SKM-1 treated with dmso at 0.1 percent for 144 hours (cell line): ENCODE data around the gene SPDEF.

Experiments
- DNase-seq: peaks from one replicate; lab custom pipeline; 2025; ENCODE audit not compliant: unreplicated experiment; lab: John Stamatoyannopoulos, UW

SPDEF gene

GRCh38 chr6:34528996-34529664 lies 27.0 kb downstream of the SPDEF start:
- DNase-seq: no peak

GRCh38 chr6:34527751-34528670 lies 28.1 kb downstream of the SPDEF start:
- DNase-seq: no peak

- peak; percentile 74 for DNase-seq
Observed at GRCh38 chr6:34526992-34527728, 29.0 kb downstream of the SPDEF start.

DNA sequence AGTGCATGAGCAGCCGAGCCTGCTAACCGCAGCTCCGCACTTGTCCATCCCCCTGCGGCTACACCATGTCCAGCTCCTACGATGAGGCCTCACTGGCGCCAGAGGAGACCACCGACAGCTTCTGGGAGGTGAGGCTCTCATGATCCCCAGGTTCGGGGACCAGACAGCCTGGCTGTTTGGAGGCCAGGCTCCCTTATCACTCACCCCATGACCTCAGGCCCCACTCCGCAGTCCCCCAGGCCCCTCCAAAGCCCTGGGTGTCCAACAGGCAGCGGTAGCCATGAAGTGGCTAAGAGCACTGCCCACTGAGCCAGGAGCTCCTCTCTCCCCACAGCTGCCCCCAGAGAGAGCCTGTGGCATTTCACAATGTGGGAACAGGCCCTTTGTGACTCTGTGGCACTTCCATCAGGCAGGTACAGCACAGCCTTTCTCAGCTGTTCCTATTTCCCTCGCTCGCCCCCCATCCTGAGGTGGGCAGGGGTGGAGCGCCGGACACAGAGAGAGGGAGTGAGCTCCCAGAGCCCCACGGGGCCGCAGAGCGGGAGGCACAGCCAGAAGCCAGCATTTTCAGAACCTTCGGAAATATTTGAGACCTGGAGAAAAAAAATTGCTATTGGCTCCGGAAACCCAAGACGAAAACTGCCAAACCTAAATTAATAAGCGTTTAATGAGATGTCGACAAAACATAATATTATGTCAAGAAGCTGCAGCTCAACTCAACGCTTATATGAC lies 29.7 kb downstream of the SPDEF start:
- DNase-seq: no peak

DNA sequence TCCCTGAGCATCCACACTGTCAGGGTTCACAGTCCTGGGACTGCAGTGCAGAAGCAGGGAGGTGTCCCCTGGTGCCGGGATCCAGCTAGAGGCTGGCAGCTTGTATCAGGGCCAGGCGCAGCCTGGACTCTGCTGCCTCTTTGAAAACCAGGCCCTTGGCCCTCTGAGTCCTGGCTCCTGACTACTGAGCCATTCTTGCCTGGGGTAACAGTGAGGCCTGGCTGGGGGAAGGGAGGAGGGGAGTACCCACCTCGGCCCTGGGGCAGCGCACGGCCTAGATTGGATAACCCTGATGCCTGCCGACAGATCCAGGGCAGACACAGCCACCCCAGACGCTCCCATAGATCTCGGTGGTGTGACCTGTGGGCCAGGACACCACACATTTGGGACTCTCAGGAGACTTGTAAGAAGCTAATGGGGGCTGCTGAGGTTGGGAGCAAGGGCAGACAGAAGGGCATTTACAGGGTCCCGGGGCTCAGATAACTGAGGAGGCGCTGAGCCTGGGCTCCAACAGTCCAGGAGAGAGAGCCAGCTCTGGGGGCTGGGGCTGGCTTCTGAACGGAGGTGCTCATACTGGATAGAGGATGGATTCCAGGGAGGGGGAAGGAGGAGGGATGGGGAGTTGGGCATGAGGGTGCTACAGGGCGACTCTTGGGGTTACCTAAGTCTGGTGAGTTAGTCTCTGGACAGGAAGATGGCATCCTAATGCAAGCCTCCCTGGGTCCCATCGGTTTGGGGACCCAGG lies 30.5 kb downstream of the SPDEF start:
- DNase-seq: no peak

DNA sequence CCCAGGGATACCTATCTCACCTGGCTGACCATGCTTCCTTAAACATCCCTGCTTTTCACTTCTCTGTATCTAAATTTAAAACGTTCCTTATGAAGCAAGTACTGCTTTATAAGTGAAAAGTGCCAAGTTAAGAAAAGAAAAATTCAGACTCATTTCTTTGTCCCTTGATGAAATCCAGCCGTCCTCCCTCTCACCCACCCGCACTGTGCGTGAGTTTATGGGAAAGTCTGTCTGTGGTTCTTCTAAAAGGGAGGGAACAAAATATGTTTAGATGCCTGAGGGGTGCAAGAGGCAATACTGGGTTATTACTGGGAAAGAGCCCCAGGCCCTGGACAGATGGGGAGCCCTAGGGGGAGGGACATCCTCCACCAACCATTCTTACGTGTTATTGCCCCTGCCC lies 31.2 kb downstream of the SPDEF start:
- no peak for DNase-seq

GRCh38 chr6:34524499-34524898 lies 31.6 kb downstream of the SPDEF start:
- no peak for DNase-seq

DNA sequence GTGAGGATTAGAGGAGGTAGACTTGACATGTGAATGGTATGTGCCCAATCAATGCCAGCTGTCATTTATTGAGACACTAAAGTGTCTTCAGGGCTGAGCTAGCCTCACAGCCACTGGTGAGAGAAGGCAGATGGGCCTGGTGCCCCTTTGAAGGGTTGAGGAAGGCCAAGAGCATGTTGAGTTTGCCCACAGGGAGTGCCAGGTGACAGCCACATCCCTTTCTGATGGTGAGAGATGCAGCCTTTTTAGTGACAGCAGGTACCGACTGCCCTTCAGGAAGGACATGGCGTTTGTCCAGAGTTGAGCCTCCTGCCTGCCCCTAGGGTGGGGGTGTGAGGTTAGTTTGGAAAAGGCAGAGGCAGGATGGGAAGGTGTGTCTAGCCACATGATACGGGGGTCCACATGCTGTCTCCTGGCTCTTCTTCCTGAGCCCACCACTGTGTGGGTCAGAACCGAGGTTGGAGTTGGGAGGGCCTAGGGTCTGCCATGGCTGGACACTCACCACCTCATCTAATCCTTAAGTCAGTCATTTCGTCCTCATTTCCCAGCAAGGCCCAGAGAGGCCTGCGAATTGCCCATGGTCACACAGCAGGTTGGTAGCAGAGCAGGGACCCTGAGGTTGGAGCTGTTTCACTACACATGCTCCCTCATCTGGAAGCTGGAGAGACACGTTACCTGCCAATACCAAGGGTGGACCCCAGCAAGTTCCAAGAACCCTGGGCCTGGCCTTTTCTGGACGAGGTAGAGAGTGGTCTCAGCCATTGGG lies 32.5 kb downstream of the SPDEF start:
- no peak for DNase-seq

DNA sequence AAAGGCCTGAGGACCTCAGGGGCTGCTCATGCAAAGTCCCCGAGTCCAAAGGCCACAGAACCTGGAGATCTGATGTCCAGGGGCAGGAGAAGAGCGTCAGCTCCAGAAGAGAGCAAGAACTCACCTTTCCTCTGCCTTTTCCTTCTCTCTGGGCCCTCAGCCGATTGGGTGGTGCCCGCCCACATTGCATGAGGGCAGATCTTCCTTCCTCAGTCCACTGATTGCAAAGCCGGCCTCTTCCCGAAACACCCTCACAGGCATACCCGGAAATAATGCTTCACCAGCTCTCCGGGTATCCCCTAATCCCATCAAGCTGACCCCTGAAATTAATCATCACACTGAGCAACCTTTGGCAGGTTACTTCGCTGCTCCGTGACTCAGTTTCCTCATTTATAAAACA lies 33.4 kb downstream of the SPDEF start:
- no peak for DNase-seq

GRCh38 chr6:34521463-34522285 lies 34.5 kb downstream of the SPDEF start:
- no peak for DNase-seq

DNA sequence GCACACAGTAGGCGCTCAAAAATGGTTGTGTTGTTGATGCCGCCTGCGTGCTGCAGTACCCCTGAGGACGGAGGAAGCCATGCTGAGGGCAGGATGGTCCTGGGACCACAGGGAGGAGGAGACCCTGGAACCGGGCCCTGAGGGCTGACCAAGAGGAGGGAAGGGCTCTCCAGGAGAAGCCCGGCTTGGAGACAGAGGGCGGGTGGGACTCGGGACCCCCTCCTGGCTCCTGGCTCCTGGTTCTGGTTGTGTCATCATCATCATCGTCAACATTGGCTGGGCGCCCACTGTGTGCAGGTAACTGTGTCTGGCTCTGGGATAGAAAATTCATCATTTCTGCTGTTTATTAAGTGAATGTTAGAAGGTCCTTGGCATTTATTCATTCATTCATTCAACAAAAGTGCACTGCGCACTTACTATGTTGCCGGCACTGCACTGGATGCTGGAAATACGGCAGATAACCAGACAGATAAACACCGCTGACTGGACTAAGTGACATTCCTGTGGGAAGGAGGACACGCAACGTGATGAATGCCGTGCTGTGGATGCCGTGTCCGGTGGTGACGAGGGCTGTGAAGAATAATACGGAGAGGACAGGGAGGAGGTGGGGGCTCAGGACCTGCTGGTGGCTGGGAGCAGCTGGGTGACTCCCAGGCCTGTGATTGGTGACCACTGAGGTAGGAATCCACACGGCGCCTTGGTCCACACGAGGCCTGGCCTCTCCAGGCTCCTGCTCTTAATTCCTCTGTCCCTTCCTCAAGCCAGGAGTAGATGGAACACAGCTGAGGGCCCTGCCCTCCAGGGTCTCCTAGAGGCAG lies 35.3 kb downstream of the SPDEF start:
- no peak for DNase-seq

GRCh38 chr6:34519971-34520644 lies 36.0 kb downstream of the SPDEF start:
- DNase-seq: no peak

DNA sequence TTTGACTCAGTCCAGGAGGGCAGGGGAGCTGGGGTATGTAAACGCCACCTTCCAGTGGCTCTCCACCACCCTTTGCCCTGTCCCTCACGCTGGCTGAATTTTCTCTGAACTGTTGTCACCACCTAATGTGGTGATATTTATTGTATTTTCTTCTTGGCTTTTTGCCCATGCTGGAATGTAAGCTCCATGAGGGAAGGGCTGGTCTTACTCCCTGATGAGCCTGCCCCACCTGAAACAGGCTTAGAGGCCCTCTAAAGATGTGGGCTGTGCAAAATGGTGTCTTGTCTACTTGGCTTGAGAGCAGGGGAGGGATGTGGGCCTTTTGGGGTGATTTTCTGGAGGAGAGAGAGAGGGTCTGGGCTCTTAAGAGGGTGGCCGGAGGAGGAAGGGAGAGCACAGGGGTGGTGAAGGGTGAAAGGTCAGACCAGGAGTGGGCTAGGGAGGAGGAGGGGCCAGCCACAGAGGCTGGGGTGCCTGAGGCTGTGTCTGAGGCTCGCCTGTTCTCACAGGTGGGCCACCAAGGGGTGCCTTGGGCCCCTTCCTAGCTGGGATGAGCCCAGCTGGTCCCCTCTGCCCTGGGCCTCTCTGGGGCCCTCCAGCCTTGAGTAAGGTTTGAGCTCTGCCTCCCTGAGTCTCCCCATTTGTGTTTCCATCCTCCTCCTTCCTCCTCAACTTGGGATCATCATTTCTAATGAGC lies 37.3 kb downstream of the SPDEF start:
- no peak for DNase-seq

GRCh38 chr6:34517966-34518365 lies 38.2 kb downstream of the SPDEF start:
- no peak for DNase-seq

GRCh38 chr6:34517461-34517881 lies 38.7 kb downstream of the SPDEF start:
- no peak for DNase-seq

- no peak for DNase-seq
Observed at GRCh38 chr6:34516391-34517324, 39.5 kb downstream of the SPDEF start.
